Caco-2 (cell line): ENCODE results near the gene TPM1. TPM values are rescaled to one million over a fixed set of nuclear protein-coding genes. Genes with fewer than 3 reads are reported as not detected.

Experiments
- BruUV-seq: library from RNA; stranded (reverse); fragments of 400-500 nt; replicated peaks from 2 replicates; lab custom pipeline; 2021; lab: Mats Ljungman, UMichigan
- CTCF ChIA-PET: fragments of 300-600 bp; sonication (Branson Sonifier 250); formaldehyde crosslinking; loops from one replicate; lab custom pipeline; 2022; ENCODE audit warnings: antibody characterized with exemption; lab: Charles Lee
- POLR2A ChIA-PET: fragments of 300-600 bp; sonication (Branson Sonifier 250); formaldehyde crosslinking; loops from one replicate; lab custom pipeline; 2022; ENCODE audit warnings: antibody characterized with exemption; lab: Charles Lee
- DNase-seq, 2 experiments: peaks; one replicate each; pipeline versions ENCODE4 v3.0.0 to v3.0.0-alpha.2; 2020 to 2022
- H3K27me3 ChIP-seq: replicated peaks from 2 replicates; pipeline ENCODE4 v1.6.0; 2011; ENCODE audit warnings: low read length; ENCODE audit not compliant: control insufficient read depth, insufficient read depth
- H3K36me3 ChIP-seq: 2 replicates; pipeline ENCODE4 v1.5.1; 2011; ENCODE audit warnings: low read length; ENCODE audit not compliant: control insufficient read depth, insufficient read depth
- H3K4me1 ChIP-seq: fragments of 250-450 bp; sonication (Bioruptor Pico); 2 replicates; pipeline ENCODE4 v1.5.1; 2020; ENCODE audit warnings: mild to moderate bottlenecking
- H3K4me3 ChIP-seq: 2 replicates; pipeline ENCODE4 v1.5.1; 2011; ENCODE audit warnings: low read depth, mild to moderate bottlenecking, control low read depth, low read length
- H3K9me3 ChIP-seq: fragments of 250-450 bp; sonication (Bioruptor Pico); 2 replicates; pipeline ENCODE4 v1.5.1; 2020; ENCODE audit warnings: mild to moderate bottlenecking, moderate library complexity
- H3K27ac Mint-ChIP-seq: one replicate; pipeline ENCODE4 v1.8.0; 2022; ENCODE audit warnings: mixed read lengths; ENCODE audit not compliant: unreplicated experiment
- H3K27me3 Mint-ChIP-seq: one replicate; pipeline ENCODE4 v1.8.0; 2022; ENCODE audit warnings: mixed read lengths; ENCODE audit not compliant: insufficient read depth, unreplicated experiment
- H3K36me3 Mint-ChIP-seq: one replicate; pipeline ENCODE4 v1.8.0; 2022; ENCODE audit warnings: mild to moderate bottlenecking, mixed read lengths; ENCODE audit not compliant: insufficient read depth, unreplicated experiment
- H3K4me1 Mint-ChIP-seq: one replicate; pipeline ENCODE4 v1.8.0; 2022; ENCODE audit warnings: low read depth, mixed read lengths; ENCODE audit not compliant: unreplicated experiment
- H3K4me3 Mint-ChIP-seq: one replicate; pipeline ENCODE4 v1.8.0; 2022; ENCODE audit warnings: mild to moderate bottlenecking, moderate library complexity, mixed read lengths; ENCODE audit not compliant: unreplicated experiment
- H3K9me3 Mint-ChIP-seq: one replicate; pipeline ENCODE4 v1.8.0; 2022; ENCODE audit warnings: mixed read lengths; ENCODE audit not compliant: unreplicated experiment
- CTCF ChIP-seq, 2 experiments: fragments of 200-600 bp in 1 of 2; IDR thresholded peaks; 1 replicate in 1 of 2; 2 replicates in 1 of 2; pipeline versions ENCODE4 v1.5.1 to v1.8.0; 2011 to 2022; ENCODE audit warnings: antibody characterized with exemption in 1 of 2, control low read depth in 1 of 2, inconsistent platforms in 1 of 2, low read depth in 1 of 2, low read length in 1 of 2, mild to moderate bottlenecking in 1 of 2, moderate library complexity in 1 of 2; ENCODE audit not compliant: insufficient read depth in 1 of 2, severe bottlenecking in 1 of 2, unreplicated experiment in 1 of 2
- intact Hi-C: fragments of 100-400 bp; cut with micrococcal nuclease; formaldehyde crosslinking; loops from one replicate; pipeline ENCODE4 v1.10.0; 2022; ENCODE audit not compliant: unreplicated experiment
- total RNA-seq: library from RNA; stranded (reverse); gene quantifications from 2 replicates; pipeline ENCODE4 v1.2.3, GENCODE V29; 2022

Gene TPM1
- total RNA-seq, 1 experiment from 2014 or later: 193 TPM

- no peaks in the 10 kb centered on the region for H3K9me3 ChIP-seq
- peaks cover 8% of the 10 kb centered on the region for H3K4me1 Mint-ChIP-seq
- H3K4me1 ChIP-seq: 0 out of 2 replicates have a peak, but pooled peaks cover 3% of the 10 kb centered on the region
- no peak overlapping the region for H3K4me3 ChIP-seq
- no peaks in the 10 kb centered on the region for H3K27me3 Mint-ChIP-seq
- no peak for DNase-seq
- H3K36me3 ChIP-seq: peaks cover 4% of the 10 kb centered on the region
- ChIA-PET POLR2A (no interaction called here), CTCF (no interaction called here)
- no peaks in the 10 kb centered on the region for H3K9me3 Mint-ChIP-seq
- H3K27me3 ChIP-seq: no peaks in the 10 kb centered on the region
- no peak for TF ChIP-seq CTCF (IDR thresholded peaks at IDR 0.05; ENCODE audit: insufficient read depth in 1 of 2, low read depth in 1 of 2, low read length in 1 of 2, severe bottlenecking in 1 of 2, unreplicated experiment in 1 of 2)
- no TSS peak for BruUV-seq
- H3K27ac Mint-ChIP-seq: peak overlapping the region; percentile 7
- no peak overlapping the region for H3K4me3 Mint-ChIP-seq
- intact Hi-C loops: no loop called here
- H3K36me3 Mint-ChIP-seq: peaks cover 81% of the 10 kb centered on the region
These were observed 25.6 kb downstream of the TPM1 start for GRCh38 chr15:63067976-63068743.

- no peak overlapping the region for H3K27ac Mint-ChIP-seq
- no TSS peak for BruUV-seq
- H3K4me1 Mint-ChIP-seq: peaks cover 16% of the 10 kb centered on the region
- H3K9me3 ChIP-seq: no peaks in the 10 kb centered on the region
- no peak for DNase-seq
- no peak overlapping the region for H3K4me3 ChIP-seq
- ChIA-PET CTCF (no interaction called here), POLR2A (no interaction called here)
- no peaks in the 10 kb centered on the region for H3K27me3 ChIP-seq
- peaks cover 1% of the 10 kb centered on the region for H3K36me3 ChIP-seq
- peaks cover 66% of the 10 kb centered on the region for H3K36me3 Mint-ChIP-seq
- H3K4me3 Mint-ChIP-seq: no peak overlapping the region
- TF ChIP-seq CTCF (IDR thresholded peaks at IDR 0.05; ENCODE audit: insufficient read depth in 1 of 2, low read depth in 1 of 2, low read length in 1 of 2, severe bottlenecking in 1 of 2, unreplicated experiment in 1 of 2): no peak
- H3K4me1 ChIP-seq: peaks cover 12% of the 10 kb centered on the region
- H3K9me3 Mint-ChIP-seq: no peaks in the 10 kb centered on the region
- H3K27me3 Mint-ChIP-seq: no peaks in the 10 kb centered on the region
- intact Hi-C loops: no loop called here
These were observed 27.1 kb downstream of the TPM1 start for GRCh38 chr15:63069616-63070090.

DNA sequence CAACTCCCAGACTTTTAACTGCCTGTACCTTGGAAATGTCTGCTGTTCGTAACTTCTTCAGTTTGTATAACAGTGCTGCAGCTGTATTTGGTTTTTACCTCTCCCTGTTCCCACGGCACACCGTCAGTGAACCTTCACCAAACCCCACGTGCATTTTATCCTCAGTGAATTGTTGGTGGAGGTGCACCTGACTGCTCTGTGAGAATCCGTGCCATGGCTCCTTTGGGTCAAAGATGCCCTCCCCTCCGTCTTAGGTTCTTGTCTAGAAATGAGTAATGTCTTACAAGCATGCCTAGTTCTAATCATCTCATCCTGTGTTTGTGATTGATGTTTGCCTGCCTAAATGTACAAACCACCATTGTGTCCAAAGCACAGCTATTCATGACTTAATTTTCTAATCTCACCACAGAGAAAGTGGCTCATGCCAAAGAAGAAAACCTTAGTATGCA lies 28.2 kb downstream of the TPM1 start:
- DNase-seq: no peak
- no TSS peak for BruUV-seq
- ChIA-PET CTCF (interaction anchor here (0.7 kb wide), 1 partner anchor 27 kb away, joined by 3 read pairs; no protein-coding TSS in a partner anchor), POLR2A (no interaction called here)
- H3K36me3 Mint-ChIP-seq: peaks cover 57% of the 10 kb centered on the region
- H3K4me1 Mint-ChIP-seq: peaks cover 16% of the 10 kb centered on the region
- H3K27me3 ChIP-seq: no peaks in the 10 kb centered on the region
- no peaks in the 10 kb centered on the region for H3K9me3 ChIP-seq
- H3K4me1 ChIP-seq: peaks cover 12% of the 10 kb centered on the region
- TF ChIP-seq CTCF (IDR thresholded peaks at IDR 0.05; ENCODE audit: insufficient read depth in 1 of 2, low read depth in 1 of 2, low read length in 1 of 2, severe bottlenecking in 1 of 2, unreplicated experiment in 1 of 2): no peak
- H3K4me3 Mint-ChIP-seq: no peak overlapping the region
- no peak overlapping the region for H3K4me3 ChIP-seq
- H3K36me3 ChIP-seq: peaks cover 1% of the 10 kb centered on the region
- no peaks in the 10 kb centered on the region for H3K27me3 Mint-ChIP-seq
- intact Hi-C loops: no loop called here
- no peak overlapping the region for H3K27ac Mint-ChIP-seq
- H3K9me3 Mint-ChIP-seq: no peaks in the 10 kb centered on the region
